Measurements from ENCODE around the gene LNX2. TPM values are rescaled to one million over a fixed set of nuclear protein-coding genes. Genes with fewer than 3 reads are reported as not detected.
A peak's percentile ranks its signal among the peaks of the same experiment; 100 is the strongest.

The LNX2 gene
- total and polyA plus RNA-seq, 2 of the 4 experiments (the other 2 are of a cell fraction), result 3.1 to 7.2 TPM

GRCh38 chr13:27659145-27659865, 39.0 kb upstream of the LNX2 start:
- peak overlapping the region; percentile 12 for H3K14ac ChIP-seq (replicated peaks; ENCODE audit: low read depth, low read length)
- peaks cover 30 to 42% of the 10 kb centered on the region in 2 experiments for H3K79me1 ChIP-seq (ENCODE audit: low read depth in 1 of 2, low read length in 2 of 2)
- no peak overlapping the region for H3K4me2 ChIP-seq (ENCODE audit: low read depth, low read length)
- H3K9ac ChIP-seq (ENCODE audit: low read depth, low read length), result no peak overlapping the region
- H3K9me1 ChIP-seq (ENCODE audit: insufficient read depth, low read length), result peaks cover 10% of the 10 kb centered on the region; the same call in 1 of the 2 replicates
- DNase-seq (no peak), ATAC-seq (ENCODE audit: low read depth) (peak; percentile 59)
- H2BK120ac ChIP-seq (ENCODE audit: low read depth, low read length), result 0 out of 2 replicates have a peak overlapping the region, but pooled peaks have one; percentile 45
- no peak overlapping the region for H2BK5ac ChIP-seq (ENCODE audit: low read depth, low read length, poor library complexity, severe bottlenecking)
- H3K18ac ChIP-seq (ENCODE audit: low read depth, low read length), result peak overlapping the region; percentile 64
- peak overlapping the region; percentile 33; the same call in 1 of the 2 replicates for H2BK20ac ChIP-seq (ENCODE audit: low read depth, low read length)
- H4K20me1 ChIP-seq (ENCODE audit: insufficient read depth, low read length), result no peaks in the 10 kb centered on the region; the same call in 1 of the 2 replicates
- intact Hi-C loops (cut with micrococcal nuclease), result no loop called here
- TF ChIP-seq RAD21 (IDR thresholded peaks at IDR 0.05; ENCODE audit: low read length) (no peak), MXI1 (IDR thresholded peaks at IDR 0.05; ENCODE audit: borderline replicate concordance, low read depth, low read length) (no peak), USF2 (IDR thresholded peaks at IDR 0.05; ENCODE audit: low read depth, low read length) (no peak), RCOR1 (IDR thresholded peaks at IDR 0.05; ENCODE audit: insufficient replicate concordance, low read length) (no peak), NFE2L2 (IDR thresholded peaks at IDR 0.05; ENCODE audit: low read depth, low read length) (no peak), CTCF (conservative IDR thresholded peaks at IDR 0.05; ENCODE audit: low read depth, low read length) (no peak), CEBPB (IDR thresholded peaks at IDR 0.05; ENCODE audit: low read depth, low read length) (no peak), MAZ (IDR thresholded peaks at IDR 0.05; ENCODE audit: borderline replicate concordance, low read depth, low read length) (no peak)
- no peak overlapping the region for H2AK9ac ChIP-seq (replicated peaks; ENCODE audit: low read depth, low read length, poor library complexity)
- ChIA-PET CTCF (no interaction called here), POLR2A (ENCODE audit: unreplicated experiment) (no interaction called here)
- H3K4ac ChIP-seq (ENCODE audit: low read depth, low read length), result peak overlapping the region; percentile 23; the same call in 1 of the 2 replicates
- BruUV-seq (replicated peaks), result no TSS peak
- WGBS, 2 experiments (ENCODE audit: extremely low coverage in 2 of 2, insufficient read length in 1 of 2), result no CpG with 5 or more reads among the region's 7 CpGs
- dilution Hi-C loops (cut with HindIII; ENCODE audit: low sequenced_read_pairs, unreplicated experiment), result no loop called here
- no peaks in the 10 kb centered on the region for H3K9me3 ChIP-seq (ENCODE audit: control insufficient read depth, insufficient read depth, low read length)
- H3K4me1 ChIP-seq (ENCODE audit: control insufficient read depth, insufficient read depth, low read length), result peaks cover 5% of the 10 kb centered on the region
- peaks cover 2% of the 10 kb centered on the region for H3K36me3 ChIP-seq (ENCODE audit: control insufficient read depth, insufficient read depth, low read length)
- H2BK15ac ChIP-seq (ENCODE audit: low read depth, low read length), result no peak overlapping the region; the same call in 2 of the 3 replicates
- H2AFZ ChIP-seq (replicated peaks; ENCODE audit: low read length, poor library complexity), result no peak overlapping the region
- no peak overlapping the region for H3K23ac ChIP-seq (ENCODE audit: low read depth, low read length)
- in situ Hi-C loops (cut with MboI; ENCODE audit: low sequenced_read_pairs), result no loop called here
- no peak overlapping the region; the same call in 1 of the 2 replicates for H4K91ac ChIP-seq (ENCODE audit: insufficient read depth, low read depth, low read length)
- H3K56ac ChIP-seq (ENCODE audit: extremely low read depth, insufficient read depth, low read length), result no peak overlapping the region
- H2AK5ac ChIP-seq (ENCODE audit: low read depth, low read length), result peak overlapping the region; percentile 38; the same call in 1 of the 2 replicates
- peak overlapping the region; percentile 60; the same call in 1 of the 2 replicates for H4K5ac ChIP-seq (ENCODE audit: low read depth, low read length)
- peak overlapping the region; percentile 71; the same call in 1 of the 2 replicates for H3K27ac ChIP-seq (ENCODE audit: insufficient read depth, low read length)
- H4K8ac ChIP-seq (ENCODE audit: low read depth in 2 of 2, low read length in 2 of 2), result peak overlapping the region in 1 of 2 experiments; percentile 1; a peak in 1 of 4 replicates
- no peaks in the 10 kb centered on the region for H3K27me3 ChIP-seq (ENCODE audit: control insufficient read depth, insufficient read depth, low read length)
- no peak overlapping the region for H3K4me3 ChIP-seq (ENCODE audit: insufficient read depth, low read depth, low read length)
